Smooth muscle cell (in vitro differentiated cells): Measurements from ENCODE around the gene KDM4F. TPM values are rescaled to one million over a fixed set of nuclear protein-coding genes. Genes with fewer than 3 reads are reported as not detected.

Source experiments
- DNase-seq: peaks from one replicate; lab custom pipeline; 2025; ENCODE audit not compliant: unreplicated experiment; lab: John Stamatoyannopoulos, UW
- H2AFZ ChIP-seq: fragments of 200-600 bp; sonication (generic); 2 replicates; pipeline ENCODE4 v1.6.0; 2016; ENCODE audit warnings: antibody characterized with exemption, low read depth, mild to moderate bottlenecking
- H3F3A ChIP-seq: fragments of 200-600 bp; sonication (generic); 2 replicates; pipeline ENCODE4 v1.6.0; 2017; ENCODE audit warnings: antibody characterized with exemption, low read depth
- H3K27ac ChIP-seq: fragments of 200-600 bp; sonication (generic); 2 replicates; pipeline ENCODE4 v1.5.1; 2016; ENCODE audit warnings: low read depth, mild to moderate bottlenecking
- H3K27me3 ChIP-seq: fragments of 200-600 bp; sonication (generic); 2 replicates; pipeline ENCODE4 v1.6.1; 2016; ENCODE audit warnings: low read depth, mild to moderate bottlenecking
- H3K36me3 ChIP-seq: fragments of 200-600 bp; sonication (generic); 2 replicates; pipeline ENCODE4 v1.5.1; 2016; ENCODE audit warnings: low read depth
- H3K4me1 ChIP-seq: fragments of 200-600 bp; sonication (generic); 2 replicates; pipeline ENCODE4 v1.5.1; 2016; ENCODE audit warnings: low read depth
- H3K4me2 ChIP-seq: fragments of 200-600 bp; sonication (generic); 2 replicates; pipeline ENCODE4 v1.6.0; 2016; ENCODE audit warnings: mild to moderate bottlenecking
- H3K4me3 ChIP-seq: fragments of 200-600 bp; sonication (generic); 2 replicates; pipeline ENCODE4 v1.5.1; 2016; ENCODE audit warnings: mild to moderate bottlenecking
- H3K79me2 ChIP-seq: fragments of 200-600 bp; sonication (generic); 2 replicates; pipeline ENCODE4 v1.6.0; 2016; ENCODE audit warnings: low read depth, mild to moderate bottlenecking
- H3K9ac ChIP-seq: fragments of 200-600 bp; sonication (generic); 2 replicates; pipeline ENCODE4 v1.6.0; 2016; ENCODE audit warnings: low read depth
- H3K9me3 ChIP-seq: fragments of 200-600 bp; sonication (generic); replicated peaks from 2 replicates; pipeline ENCODE4 v1.5.1; 2016; ENCODE audit warnings: low read depth
- H4K20me1 ChIP-seq: fragments of 200-600 bp; sonication (generic); 2 replicates; pipeline ENCODE4 v1.6.0; 2016; ENCODE audit warnings: low read depth
- CTCF ChIP-seq: fragments of 200-600 bp; sonication (generic); IDR thresholded peaks from 2 replicates; pipeline ENCODE4 v1.5.1; 2017; ENCODE audit warnings: borderline replicate concordance, mild to moderate bottlenecking, antibody characterized with exemption; ENCODE audit not compliant: insufficient read depth, poor library complexity, severe bottlenecking
- WGBS: methylation state at CpG from one replicate; pipeline ENCODE4 v1.1.7; 2016; ENCODE audit warnings: low lambda C conversion rate; 5-methylcytosine and 5-hydroxymethylcytosine counted together
- polyA plus RNA-seq: library from polyadenylated mRNA; unstranded; fragments of >200 nt; fragmentation: Nextera tagmentation; extraction: Ambion mirVana; gene quantifications from 2 replicates; pipeline ENCODE4 v1.2.1, GENCODE V29; 2016
- total RNA-seq: library from RNA; depleted of rRNA; stranded (reverse); fragments of >200 nt; gene quantifications from 2 replicates; pipeline ENCODE4 v1.2.3, GENCODE V29; 2014

Gene KDM4F
- total and polyA plus RNA-seq, 2 experiments from 2014 or later = not detected

GRCh38 chr11:95082576-95083001 lies 33.4 kb downstream of the KDM4F start:
- TF ChIP-seq CTCF = no peak

GRCh38 chr11:95084509-95084908 lies 35.3 kb downstream of the KDM4F start:
- Histone ChIP-seq H4K20me1 (no peaks in the 10 kb centered on the region), H3K9me3 (no peaks in the 10 kb centered on the region), H3K4me1 (no peaks in the 10 kb centered on the region), H3K9ac (peak overlapping the region; percentile 19), H3K27ac (peak overlapping the region; percentile 64), H3K36me3 (no peaks in the 10 kb centered on the region), H3F3A (peaks cover 4% of the 10 kb centered on the region), H3K4me2 (peak overlapping the region; percentile 3), H3K79me2 (no peaks in the 10 kb centered on the region), H2AFZ (no peak overlapping the region), H3K4me3 (no peak overlapping the region), H3K27me3 (no peaks in the 10 kb centered on the region)
- DNase-seq = no peak
- no peak for TF ChIP-seq CTCF

More at GRCh38 chr11:95082576-95083001, 33.4 kb downstream of the KDM4F start:
- Histone ChIP-seq H3K4me3 (no peak overlapping the region), H3K9me3 (no peaks in the 10 kb centered on the region), H3K79me2 (no peaks in the 10 kb centered on the region), H3K36me3 (no peaks in the 10 kb centered on the region), H3K27me3 (no peaks in the 10 kb centered on the region), H3F3A (peaks cover 4% of the 10 kb centered on the region), H3K9ac (no peak overlapping the region), H3K4me1 (no peaks in the 10 kb centered on the region), H4K20me1 (no peaks in the 10 kb centered on the region), H3K4me2 (no peak overlapping the region), H2AFZ (no peak overlapping the region), H3K27ac (no peak overlapping the region)
- 98% methylated on average over 2 of the region's 2 CpGs for WGBS
- DNase-seq = no peak

- H2AFZ ChIP-seq = no peak overlapping the region
- peak overlapping the region; percentile 64 for H3K27ac ChIP-seq
- H3K27me3 ChIP-seq = no peaks in the 10 kb centered on the region
- 80% methylated on average over 3 of the region's 3 CpGs for WGBS
- no peaks in the 10 kb centered on the region for H3K9me3 ChIP-seq
- no peaks in the 10 kb centered on the region for H3K36me3 ChIP-seq
- no peaks in the 10 kb centered on the region for H3K79me2 ChIP-seq
- H3F3A ChIP-seq = peaks cover 4% of the 10 kb centered on the region
- H3K4me3 ChIP-seq = no peak overlapping the region
- no peaks in the 10 kb centered on the region for H3K4me1 ChIP-seq
- H3K9ac ChIP-seq = no peak overlapping the region
- H3K4me2 ChIP-seq = peak overlapping the region; percentile 3
- no peak for TF ChIP-seq CTCF
- H4K20me1 ChIP-seq = no peaks in the 10 kb centered on the region
- no peak for DNase-seq
These were observed 36.0 kb downstream of the KDM4F start for GRCh38 chr11:95085117-95085816.

- Histone ChIP-seq H3K36me3 (no peaks in the 10 kb centered on the region), H3K79me2 (peaks cover 8% of the 10 kb centered on the region), H3K4me1 (peaks cover 8% of the 10 kb centered on the region), H2AFZ (no peak overlapping the region), H3K4me3 (no peak overlapping the region), H3K27me3 (no peaks in the 10 kb centered on the region), H4K20me1 (no peaks in the 10 kb centered on the region), H3K4me2 (no peak overlapping the region), H3K27ac (no peak overlapping the region), H3F3A (peaks cover 4% of the 10 kb centered on the region), H3K9me3 (no peaks in the 10 kb centered on the region), H3K9ac (no peak overlapping the region)
- 80% methylated on average over 2 of the region's 2 CpGs for WGBS
- TF ChIP-seq CTCF = no peak
- no peak for DNase-seq
These were observed 36.9 kb downstream of the KDM4F start for GRCh38 chr11:95086151-95086550.
